ENCODE measurements around the gene MYO1G.

MYO1G gene

DNA sequence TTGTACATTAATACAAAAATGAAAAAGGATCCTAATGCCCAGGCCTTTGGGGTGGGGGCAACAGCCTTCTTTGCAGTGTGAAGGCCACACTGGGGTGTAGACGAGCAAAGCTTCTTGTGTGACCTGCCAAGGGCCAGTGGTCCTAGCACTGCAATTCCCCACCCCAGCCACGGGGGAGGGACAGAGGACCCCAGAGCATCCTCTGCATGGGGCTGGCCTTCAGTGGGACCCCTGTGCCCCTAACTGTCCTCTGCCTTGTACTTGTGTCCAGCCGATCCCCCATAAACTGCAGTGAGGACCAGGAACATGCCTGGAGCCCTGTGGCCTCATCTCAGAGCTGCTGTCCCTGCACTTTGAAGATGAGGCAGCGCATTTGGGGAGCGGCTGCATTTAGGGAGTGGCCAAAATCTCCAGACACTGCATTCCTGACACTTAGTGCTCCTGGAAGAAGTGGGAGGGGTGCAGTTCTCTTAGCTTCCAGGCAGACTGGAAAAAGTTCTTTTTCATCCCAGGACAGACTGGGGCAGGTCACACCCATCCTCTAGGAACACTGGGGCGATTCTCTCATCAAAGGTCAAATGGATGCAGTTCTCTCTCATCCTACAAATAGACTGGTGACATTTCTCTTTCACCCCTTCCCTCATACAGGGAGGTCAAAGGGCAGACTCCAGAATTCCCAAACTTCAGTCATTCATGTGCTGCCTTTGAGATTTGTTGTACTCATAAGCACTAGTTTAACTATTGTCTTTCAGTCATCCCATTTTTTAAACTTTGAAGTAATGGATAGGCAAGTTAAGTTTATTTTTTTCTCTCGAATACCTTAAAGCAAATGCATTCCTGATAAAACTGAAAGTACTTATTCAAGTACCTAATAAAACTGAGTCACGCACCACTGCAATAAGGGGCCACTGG lies 922 bp upstream of the MYO1G start:
- DNase-seq: no peak

DNA sequence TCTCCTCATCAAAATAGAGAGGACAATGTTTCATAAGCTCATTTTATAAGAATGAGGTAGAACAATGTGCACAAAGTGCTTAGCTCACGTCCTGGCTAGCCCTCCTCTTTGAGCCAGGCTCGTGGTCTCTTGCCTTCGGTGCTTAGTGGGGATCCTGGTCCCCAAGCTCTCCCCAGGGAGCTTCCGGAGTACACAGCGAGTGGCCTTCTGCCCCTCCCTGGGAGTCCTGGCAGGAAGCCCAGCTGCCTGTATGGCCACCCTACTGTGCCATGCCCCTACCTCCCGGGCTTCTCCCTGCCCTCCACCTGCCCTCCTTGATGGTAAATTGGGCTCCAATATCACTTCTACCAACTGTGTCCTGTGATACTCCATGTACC lies 868 bp downstream of the MYO1G start:
- DNase-seq: no peak

- no peak for DNase-seq
Observed at GRCh38 chr7:44977304-44977958, 1.4 kb downstream of the MYO1G start.

DNA sequence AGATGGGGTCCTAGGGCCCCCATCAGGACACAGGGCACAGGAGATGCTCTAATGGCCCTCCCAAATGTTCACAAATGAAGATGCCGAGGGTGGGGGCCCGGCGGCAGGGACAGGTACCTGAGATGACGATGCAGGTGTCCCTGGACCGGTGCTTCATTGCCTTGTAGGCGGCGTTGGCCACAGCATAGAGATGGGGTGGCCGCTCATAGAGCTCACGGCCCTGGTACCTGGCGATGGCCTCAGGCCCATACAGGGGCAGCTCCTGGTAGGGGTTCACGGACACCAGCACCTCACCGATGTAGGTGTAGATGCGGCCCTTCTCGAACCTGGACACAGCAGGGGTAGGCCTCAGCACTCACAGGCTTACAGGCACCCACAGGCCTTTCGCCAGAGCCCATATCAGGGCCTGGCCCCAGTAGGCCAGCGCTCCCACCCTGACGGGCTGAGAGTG lies 2.0 kb downstream of the MYO1G start:
- no peak for DNase-seq

GRCh38 chr7:44976040-44976745 lies 2.6 kb downstream of the MYO1G start:
- DNase-seq: no peak

- DNase-seq: no peak
Observed at GRCh38 chr7:44975331-44976039, 3.3 kb downstream of the MYO1G start.

GRCh38 chr7:44974549-44974948 lies 4.3 kb downstream of the MYO1G start:
- no peak for DNase-seq

- DNase-seq: no peak
Observed at GRCh38 chr7:44973610-44974401, 5.0 kb downstream of the MYO1G start.

DNA sequence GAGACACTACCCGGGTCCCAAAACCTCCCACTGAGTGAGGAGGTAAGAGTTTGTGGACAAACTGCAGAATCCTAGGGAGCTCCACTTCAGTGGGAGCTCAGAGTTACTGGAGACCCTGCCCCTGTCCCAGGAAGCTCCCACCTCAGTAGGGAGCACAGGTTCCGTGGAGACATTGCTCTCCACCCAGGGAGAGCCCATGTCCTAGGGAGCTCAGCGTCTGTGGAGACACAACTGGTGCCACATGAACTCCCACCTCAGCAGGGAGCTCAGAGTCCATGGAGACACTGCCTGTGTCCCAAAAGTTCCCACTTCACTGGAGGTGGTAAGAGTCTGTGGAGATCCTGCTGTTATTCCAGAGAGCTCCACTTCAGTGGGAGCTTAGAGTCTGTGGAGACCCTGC lies 6.3 kb downstream of the MYO1G start:
- no peak for DNase-seq

- no peak for DNase-seq
Observed at GRCh38 chr7:44971902-44972441, 6.8 kb downstream of the MYO1G start.

- DNase-seq: no peak
Observed at GRCh38 chr7:44971188-44971901, 7.5 kb downstream of the MYO1G start.

DNA sequence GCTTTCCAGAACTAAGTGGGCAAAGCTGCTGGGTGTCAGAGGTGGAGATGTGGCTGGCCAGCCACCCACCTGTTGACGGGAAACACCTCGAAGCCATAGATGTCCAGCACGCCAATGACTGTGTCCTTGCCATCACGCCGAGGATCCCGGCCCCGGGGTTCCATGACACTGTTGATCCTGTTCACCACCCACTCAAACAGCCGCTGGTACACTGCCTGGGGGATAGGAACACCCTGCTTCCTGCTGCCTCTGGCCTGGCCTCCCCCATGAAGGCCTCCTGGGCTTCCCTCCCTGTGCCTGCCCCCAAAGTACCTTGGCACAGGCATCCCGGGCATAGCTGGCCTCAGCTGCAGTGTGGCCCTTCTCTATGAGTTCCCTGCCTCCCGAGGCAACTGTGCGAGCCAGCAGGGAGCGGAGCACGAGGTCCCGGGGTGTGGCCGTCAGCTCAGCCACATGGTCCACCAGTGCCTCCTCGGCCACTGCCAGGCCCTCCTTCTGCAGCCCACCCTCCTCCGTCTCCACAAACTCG lies 8.2 kb downstream of the MYO1G start:
- DNase-seq: no peak

- DNase-seq: no peak
Observed at GRCh38 chr7:44969701-44970522, 8.9 kb downstream of the MYO1G start.

GRCh38 chr7:44969049-44969700 lies 9.6 kb downstream of the MYO1G start:
- DNase-seq: no peak

- no peak for DNase-seq
Observed at GRCh38 chr7:44967571-44968446, 11.0 kb downstream of the MYO1G start.

DNA sequence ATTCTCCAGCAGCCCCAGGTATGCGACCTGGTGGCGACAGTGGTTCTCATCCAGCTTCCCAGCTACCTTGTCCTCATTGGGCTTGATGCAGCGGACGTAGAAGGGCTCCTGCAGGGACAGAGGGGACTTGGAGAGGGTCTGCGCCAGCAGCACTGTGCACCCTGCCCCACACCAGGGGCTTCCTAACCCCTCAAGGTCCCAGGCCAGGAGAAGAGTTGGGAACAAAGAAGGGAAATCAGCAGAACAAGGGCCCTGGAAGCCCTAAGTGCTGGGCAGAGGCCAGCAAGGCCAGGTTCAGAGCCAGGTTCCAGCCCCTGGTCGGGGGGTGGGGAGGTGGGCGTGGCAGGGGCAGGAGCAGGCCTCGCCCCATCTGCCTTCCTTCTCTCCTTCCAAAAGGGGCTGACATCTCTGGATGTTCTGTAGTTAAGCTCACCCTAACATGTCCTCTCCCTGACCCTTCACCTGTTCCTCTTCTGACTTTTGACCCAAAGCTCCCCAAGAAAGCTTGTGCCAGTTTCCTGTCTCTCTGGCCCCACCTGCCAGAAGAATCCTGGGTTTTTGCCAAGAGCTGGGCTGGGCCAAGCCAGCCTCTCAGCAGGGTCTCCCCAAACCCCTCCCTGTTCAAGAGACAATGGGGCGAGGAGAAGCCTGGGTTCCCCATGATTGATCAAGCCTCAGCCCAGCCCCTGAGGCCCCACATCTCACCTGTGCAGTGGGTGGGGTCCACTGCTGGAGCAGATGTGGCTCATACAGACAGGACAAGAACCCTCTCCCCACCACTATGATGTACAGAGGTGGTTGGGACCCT lies 11.9 kb downstream of the MYO1G start:
- DNase-seq: no peak

GRCh38 chr7:44965937-44966730 lies 12.7 kb downstream of the MYO1G start:
- no peak for DNase-seq

Data from NCI-H524 treated with DMSO at 0.1 percent for 48 hours (cell line).